Subcutaneous adipose tissue (tissue), 4 donors: ENCODE measurements around the gene AP1S1. TPM values are rescaled to one million over a fixed set of nuclear protein-coding genes. Genes with fewer than 3 reads are reported as not detected.

Experiments used
- CTCF ChIP-seq: fragments of 450-650 bp; IDR thresholded peaks from one replicate; pipeline ENCODE4 v1.5.1; 2016; ENCODE audit warnings: low read depth, mild to moderate bottlenecking, control low read depth, antibody characterized with exemption, moderate library complexity
- total RNA-seq, 4 donors: library from RNA; depleted of rRNA; stranded (reverse); fragments of >200 nt; gene quantifications; one replicate each; pipeline ENCODE4 v1.1.0, GENCODE V29; 2016

Gene AP1S1
- total RNA-seq, 4 donors from 2014 or later, result 7.7 to 42.2 (median 23.8) TPM

- TF ChIP-seq CTCF, result no peak
Measured at GRCh38 chr7:101156277-101156676, 2.0 kb downstream of the AP1S1 start.

DNA sequence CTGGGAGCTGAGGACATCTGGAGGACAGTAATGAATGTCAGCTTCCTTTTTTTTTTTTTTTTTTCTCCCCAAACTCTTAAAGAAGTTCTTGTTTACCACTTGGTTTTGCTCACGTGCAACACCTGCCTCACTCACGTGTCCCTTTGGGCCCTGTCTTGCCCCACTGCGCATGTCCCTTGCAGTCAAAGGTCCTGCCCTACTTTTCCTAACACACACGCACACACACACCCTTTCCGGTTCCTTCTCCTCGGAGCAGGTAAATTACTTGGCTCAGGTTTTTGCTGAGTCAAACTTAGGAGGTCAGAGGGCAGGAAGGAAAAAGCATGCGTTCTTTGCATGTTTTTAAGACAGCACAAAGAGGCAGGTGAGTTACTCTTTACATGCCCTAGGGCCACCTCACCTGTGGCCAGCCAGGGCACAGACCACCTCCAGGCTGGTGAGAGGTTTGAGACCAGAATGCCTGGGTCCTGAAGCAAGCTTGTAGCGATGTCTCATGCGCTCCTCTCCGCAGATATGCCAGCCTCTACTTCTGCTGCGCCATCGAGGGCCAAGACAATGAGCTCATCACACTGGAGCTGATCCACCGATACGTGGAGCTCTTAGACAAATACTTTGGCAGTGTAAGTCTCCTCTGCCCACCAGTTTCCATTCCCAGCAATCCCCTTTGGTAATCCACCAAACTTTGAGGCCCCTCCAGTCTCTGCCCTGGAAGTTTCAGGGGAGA is 2.8 kb downstream of the AP1S1 start:
- TF ChIP-seq CTCF, result no peak

GRCh38 chr7:101159696-101160674 is 5.7 kb downstream of the AP1S1 start:
- TF ChIP-seq CTCF, result no peak

GRCh38 chr7:101160910-101161309 is 6.6 kb downstream of the AP1S1 start:
- TF ChIP-seq CTCF, result no peak

- TF ChIP-seq CTCF, result no peak
Measured at GRCh38 chr7:101161692-101162471, 7.6 kb downstream of the AP1S1 start.

DNA sequence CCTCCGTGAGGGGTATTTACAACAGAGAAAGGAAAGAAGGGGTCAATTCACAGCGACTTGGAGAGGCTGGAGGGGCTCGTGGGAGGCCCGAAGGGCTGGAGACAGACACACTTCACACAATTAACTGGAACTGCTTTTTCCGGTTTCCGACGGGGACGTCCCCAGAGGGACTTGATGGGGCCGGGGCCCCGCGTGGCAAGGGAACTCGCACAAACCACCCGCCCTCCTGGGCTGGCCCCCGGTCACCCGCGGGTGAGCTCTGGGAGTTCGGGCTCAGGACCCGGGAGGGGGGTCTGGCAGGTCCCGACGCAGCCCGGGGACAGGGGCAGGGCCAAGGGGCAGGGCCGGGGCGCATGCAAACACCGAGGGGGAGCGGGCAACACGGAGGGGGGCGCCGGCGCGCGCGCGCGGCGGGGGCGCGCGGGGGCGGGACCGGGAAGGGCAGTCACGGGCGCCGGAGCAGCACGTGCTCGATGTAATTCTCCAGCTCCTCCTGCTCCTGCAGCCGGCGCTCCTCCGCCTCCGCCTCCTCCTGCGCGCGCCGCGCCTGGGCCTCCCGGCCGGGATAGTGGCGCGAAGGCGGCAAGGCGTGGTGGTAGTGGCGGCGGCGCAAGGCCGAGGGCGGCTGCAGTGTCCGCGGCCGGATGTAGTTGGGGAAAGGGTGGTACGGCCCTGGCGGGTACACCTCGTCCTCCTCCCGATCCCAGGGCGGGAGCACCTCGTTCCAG is 8.4 kb downstream of the AP1S1 start:
- TF ChIP-seq CTCF, result no peak
